Measurements from ENCODE around the gene AKAP7.

Gene AKAP7

DNA sequence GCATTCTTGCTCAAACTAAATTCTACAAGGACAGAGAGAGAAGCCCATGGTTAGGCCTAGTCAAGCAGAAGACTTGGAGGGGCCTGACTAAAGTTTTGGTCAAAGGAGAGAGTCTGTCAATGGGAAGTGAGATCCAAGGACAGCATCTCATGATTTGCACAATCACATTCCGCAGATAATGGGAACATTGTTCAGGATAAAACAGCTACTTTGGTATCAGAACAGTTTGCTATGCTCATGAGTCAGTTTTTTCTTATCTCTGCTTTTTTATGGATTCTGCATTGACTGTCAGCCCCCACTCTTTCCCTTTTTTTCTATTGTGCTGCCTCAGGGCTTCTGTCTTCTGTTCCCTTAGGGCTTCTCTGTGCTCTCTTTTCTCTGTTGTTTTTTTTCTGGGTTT, 28.6 kb downstream of the AKAP7 start:
- TF ChIP-seq, protein P1, sequence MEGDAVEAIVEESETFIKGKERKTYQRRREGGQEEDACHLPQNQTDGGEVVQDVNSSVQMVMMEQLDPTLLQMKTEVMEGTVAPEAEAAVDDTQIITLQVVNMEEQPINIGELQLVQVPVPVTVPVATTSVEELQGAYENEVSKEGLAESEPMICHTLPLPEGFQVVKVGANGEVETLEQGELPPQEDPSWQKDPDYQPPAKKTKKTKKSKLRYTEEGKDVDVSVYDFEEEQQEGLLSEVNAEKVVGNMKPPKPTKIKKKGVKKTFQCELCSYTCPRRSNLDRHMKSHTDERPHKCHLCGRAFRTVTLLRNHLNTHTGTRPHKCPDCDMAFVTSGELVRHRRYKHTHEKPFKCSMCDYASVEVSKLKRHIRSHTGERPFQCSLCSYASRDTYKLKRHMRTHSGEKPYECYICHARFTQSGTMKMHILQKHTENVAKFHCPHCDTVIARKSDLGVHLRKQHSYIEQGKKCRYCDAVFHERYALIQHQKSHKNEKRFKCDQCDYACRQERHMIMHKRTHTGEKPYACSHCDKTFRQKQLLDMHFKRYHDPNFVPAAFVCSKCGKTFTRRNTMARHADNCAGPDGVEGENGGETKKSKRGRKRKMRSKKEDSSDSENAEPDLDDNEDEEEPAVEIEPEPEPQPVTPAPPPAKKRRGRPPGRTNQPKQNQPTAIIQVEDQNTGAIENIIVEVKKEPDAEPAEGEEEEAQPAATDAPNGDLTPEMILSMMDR (IDR thresholded peaks at IDR 0.05; ENCODE audit: borderline replicate concordance, control extremely low read depth, extremely low read depth, insufficient read depth, missing control alignments), result no peak
- in situ Hi-C loops (cut with MboI; ENCODE audit: low sequenced_read_pairs, unreplicated experiment), result no loop called here
- no peak for DNase-seq (ENCODE audit: low spot score)

DNA sequence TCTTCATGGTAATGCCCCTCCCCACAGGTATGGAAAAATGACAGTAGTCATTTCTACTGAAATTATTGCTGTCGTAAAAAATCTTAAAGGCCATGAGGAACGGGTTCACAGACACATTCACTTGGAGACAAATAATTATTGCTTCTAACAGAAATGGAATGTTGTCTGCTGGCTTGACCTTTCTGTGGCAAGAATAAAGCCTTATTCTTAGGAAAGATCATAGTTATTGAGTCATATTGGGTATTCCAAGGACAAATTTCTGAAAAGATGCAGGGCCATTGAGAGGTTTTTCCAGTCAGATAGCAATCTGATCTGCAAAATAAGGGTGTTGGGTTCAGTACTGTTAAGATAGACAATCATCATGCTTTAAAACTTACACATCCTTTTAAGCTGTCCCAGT, 29.2 kb downstream of the AKAP7 start:
- in situ Hi-C loops (cut with MboI; ENCODE audit: low sequenced_read_pairs, unreplicated experiment), result no loop called here
- TF ChIP-seq, protein P1 (IDR thresholded peaks at IDR 0.05; ENCODE audit: borderline replicate concordance, control extremely low read depth, extremely low read depth, insufficient read depth, missing control alignments), result no peak
- DNase-seq (ENCODE audit: low spot score), result no peak

DNA sequence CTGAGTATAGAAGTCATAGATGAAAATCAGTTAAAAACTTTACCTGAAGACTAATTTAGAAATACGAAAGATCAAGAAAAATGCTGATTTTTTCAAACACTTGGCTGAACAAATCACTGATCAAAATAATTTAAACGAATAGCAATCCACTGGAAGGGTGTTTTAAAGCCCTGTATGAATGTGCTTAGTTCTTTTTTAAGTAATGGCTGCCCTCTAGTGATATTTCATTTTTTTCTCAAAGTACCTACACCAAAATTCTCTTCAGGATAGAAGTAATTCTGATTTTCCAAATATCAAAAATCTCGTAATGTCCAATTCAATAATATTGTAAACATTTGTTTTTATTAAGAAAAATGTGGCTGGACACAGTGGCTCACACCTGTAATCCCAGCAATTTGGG, 32.5 kb downstream of the AKAP7 start:
- DNase-seq (ENCODE audit: low spot score), result no peak
- TF ChIP-seq, protein P1 (IDR thresholded peaks at IDR 0.05; ENCODE audit: borderline replicate concordance, control extremely low read depth, extremely low read depth, insufficient read depth, missing control alignments), result no peak
- in situ Hi-C loops (cut with MboI; ENCODE audit: low sequenced_read_pairs, unreplicated experiment), result no loop called here

DNA sequence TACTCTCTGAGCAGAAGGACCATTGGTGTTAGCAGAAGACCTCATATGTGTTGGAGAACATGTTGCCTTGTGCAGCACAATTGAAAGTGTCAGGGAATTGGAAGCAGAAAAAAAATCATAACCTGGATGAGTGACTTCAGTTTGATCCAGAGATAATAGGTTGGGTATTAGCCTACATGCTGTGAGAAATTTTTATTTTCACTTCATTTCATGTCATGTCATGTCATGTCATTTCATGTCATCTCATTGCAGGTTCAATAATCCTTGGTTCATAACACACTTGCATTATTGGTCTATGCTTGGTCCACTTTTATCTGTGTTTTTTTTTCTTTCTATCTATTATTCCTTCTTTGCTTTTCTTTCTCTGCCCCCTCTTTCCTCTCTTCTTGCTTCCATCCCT, 34.3 kb downstream of the AKAP7 start:
- no peak for DNase-seq (ENCODE audit: low spot score)
- in situ Hi-C loops (cut with MboI; ENCODE audit: low sequenced_read_pairs, unreplicated experiment), result no loop called here
- TF ChIP-seq, protein P1 (IDR thresholded peaks at IDR 0.05; ENCODE audit: borderline replicate concordance, control extremely low read depth, extremely low read depth, insufficient read depth, missing control alignments), result no peak

DNA sequence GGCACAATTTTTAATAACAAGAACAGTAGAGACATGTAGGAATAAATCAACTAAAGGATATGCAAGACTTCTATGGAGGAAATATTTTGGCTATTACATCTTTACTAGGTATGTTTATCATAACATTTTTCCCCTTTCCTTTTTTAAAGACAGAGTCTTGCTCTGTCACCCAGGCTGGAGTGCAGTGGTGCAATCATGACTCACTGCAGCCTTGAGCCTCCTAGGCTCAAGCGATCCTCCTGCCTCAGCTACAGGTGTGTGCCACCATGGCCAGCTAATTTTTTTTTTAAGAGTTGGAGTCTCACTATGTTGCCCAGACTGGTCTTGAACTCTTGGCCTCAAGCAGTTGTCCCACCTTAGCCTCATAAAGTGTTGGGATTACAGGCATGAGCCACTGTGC, 37.0 kb downstream of the AKAP7 start:
- in situ Hi-C loops (cut with MboI; ENCODE audit: low sequenced_read_pairs, unreplicated experiment), result no loop called here
- DNase-seq (ENCODE audit: low spot score), result no peak
- TF ChIP-seq, protein P1 (IDR thresholded peaks at IDR 0.05; ENCODE audit: borderline replicate concordance, control extremely low read depth, extremely low read depth, insufficient read depth, missing control alignments), result no peak

DNA sequence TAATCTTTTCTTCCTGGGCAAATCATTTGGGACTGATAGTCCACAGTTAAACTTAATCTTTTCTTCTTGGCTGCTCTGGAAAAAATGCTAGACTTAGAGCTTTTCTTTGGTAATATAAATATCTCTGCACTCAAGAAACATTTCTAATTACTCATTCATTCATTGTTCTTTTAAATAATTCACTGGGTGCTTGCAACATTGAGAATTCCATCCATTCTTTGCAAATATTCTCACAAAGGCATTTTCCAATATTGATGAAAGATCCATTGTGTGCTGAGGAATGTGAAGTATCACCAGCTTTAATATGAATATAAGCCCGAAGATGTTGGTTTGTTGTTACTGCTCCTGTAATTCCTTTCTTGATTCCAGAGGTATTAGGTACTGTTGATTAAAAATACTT, 38.4 kb downstream of the AKAP7 start:
- in situ Hi-C loops (cut with MboI; ENCODE audit: low sequenced_read_pairs, unreplicated experiment), result no loop called here

More for the DNA sequence above, 38.4 kb downstream of the AKAP7 start:
- DNase-seq (ENCODE audit: low spot score), result no peak
- TF ChIP-seq, protein P1 (IDR thresholded peaks at IDR 0.05; ENCODE audit: borderline replicate concordance, control extremely low read depth, extremely low read depth, insufficient read depth, missing control alignments), result no peak
